Urinary bladder (tissue), 4 donors: ENCODE measurements around the gene RICTOR. TPM values are rescaled to one million over a fixed set of nuclear protein-coding genes. Genes with fewer than 3 reads are reported as not detected.
"Not testable (repeated sequence)": the region's sequence is repeated elsewhere in the genome, so short reads cannot be mapped to it uniquely, and the experiment has no call there.

Experiments
- DNase-seq: peaks from one replicate; pipeline ENCODE4 v3.0.0-alpha.2; 2015; ENCODE audit errors: extremely low spot score
- H3K27ac ChIP-seq: one replicate; pipeline ENCODE4 v1.5.1; 2013; ENCODE audit warnings: low read depth, mild to moderate bottlenecking, moderate library complexity
- H3K36me3 ChIP-seq: one replicate; pipeline ENCODE4 v1.6.1; 2013; ENCODE audit warnings: mild to moderate bottlenecking, moderate library complexity; ENCODE audit not compliant: insufficient read depth
- H3K4me1 ChIP-seq: one replicate; pipeline ENCODE4 v1.6.1; 2013; ENCODE audit warnings: mild to moderate bottlenecking, moderate library complexity; ENCODE audit not compliant: insufficient read depth
- H3K4me3 ChIP-seq: one replicate; pipeline ENCODE4 v1.5.1; 2013; ENCODE audit warnings: low read depth, low read length
- WGBS: extraction: QIAGEN DNeasy Blood & Tissue Kit; methylation state at CpG from one replicate; pipeline ENCODE4 v1.1.7; 2013; 5-methylcytosine and 5-hydroxymethylcytosine counted together
- polyA plus RNA-seq: library from polyadenylated mRNA; stranded (reverse); fragments of 200-250 nt; gene quantifications from one replicate; pipeline ENCODE4 v1.2.3, GENCODE V29; 2013
- total RNA-seq: library from RNA; depleted of rRNA; stranded (reverse); fragments of >200 nt; gene quantifications from one replicate; pipeline ENCODE4 v1.2.3, GENCODE V29; 2014
- donor health status: healthy with polysubstance abuse.
- donor health status: healthy.

The RICTOR gene
- total and polyA plus RNA-seq, 2 donors, result 6.3 to 122 TPM

GRCh38 chr5:38999037-38999436 lies 75.2 kb downstream of the RICTOR start:
- H3K36me3 ChIP-seq, result no peaks in the 10 kb centered on the region
- DNase-seq, result no peak
- WGBS, result 99% methylated on average over 2 of the region's 2 CpGs
- no peak overlapping the region for H3K27ac ChIP-seq
- H3K4me1 ChIP-seq, result no peaks in the 10 kb centered on the region
- H3K4me3 ChIP-seq, result no peak overlapping the region

- no peak for DNase-seq
- no peaks in the 10 kb centered on the region for H3K36me3 ChIP-seq
- H3K4me3 ChIP-seq, result no peak overlapping the region
- 67% methylated on average over 2 of the region's 2 CpGs for WGBS
- no peaks in the 10 kb centered on the region for H3K4me1 ChIP-seq
- no peak overlapping the region for H3K27ac ChIP-seq
Measured at GRCh38 chr5:38997591-38997990, 76.6 kb downstream of the RICTOR start.

- no peaks in the 10 kb centered on the region for H3K4me1 ChIP-seq
- no peaks in the 10 kb centered on the region for H3K36me3 ChIP-seq
- H3K27ac ChIP-seq, result no peak overlapping the region
- no peak overlapping the region for H3K4me3 ChIP-seq
- DNase-seq, result no peak
Measured at GRCh38 chr5:38996123-38996522, 78.1 kb downstream of the RICTOR start.

- Histone ChIP-seq H3K27ac (no peak overlapping the region), H3K36me3 (no peaks in the 10 kb centered on the region), H3K4me1 (no peaks in the 10 kb centered on the region), H3K4me3 (no peak overlapping the region)
- DNase-seq, result no peak
- WGBS, result 36% methylated on average over 5 of the region's 5 CpGs
Measured at GRCh38 chr5:38994324-38994927, 79.8 kb downstream of the RICTOR start.

- H3K4me1 ChIP-seq, H3K36me3 ChIP-seq, H3K4me3 ChIP-seq, DNase-seq, H3K27ac ChIP-seq: not testable (repeated sequence)
- 96% methylated on average over 13 of the region's 13 CpGs for WGBS
Measured at GRCh38 chr5:38989974-38990719, 84.1 kb downstream of the RICTOR start.

GRCh38 chr5:38985909-38986452 lies 88.2 kb downstream of the RICTOR start:
- Histone ChIP-seq H3K4me3 (no peak overlapping the region), H3K27ac (no peak overlapping the region), H3K36me3 (no peaks in the 10 kb centered on the region), H3K4me1 (no peaks in the 10 kb centered on the region)
- WGBS, result 94% methylated on average over 9 of the region's 9 CpGs
- no peak for DNase-seq

- 72% methylated on average over 2 of the region's 2 CpGs for WGBS
- DNase-seq, result no peak
- H3K4me1 ChIP-seq, result no peaks in the 10 kb centered on the region
- no peaks in the 10 kb centered on the region for H3K36me3 ChIP-seq
- no peak overlapping the region for H3K4me3 ChIP-seq
- H3K27ac ChIP-seq, result no peak overlapping the region
Measured at GRCh38 chr5:38979535-38979934, 94.7 kb downstream of the RICTOR start.

- Histone ChIP-seq H3K4me3 (no peak overlapping the region), H3K27ac (no peak overlapping the region), H3K36me3 (no peaks in the 10 kb centered on the region), H3K4me1 (no peaks in the 10 kb centered on the region)
- DNase-seq, result no peak
Measured at GRCh38 chr5:38978036-38978435, 96.2 kb downstream of the RICTOR start.

- WGBS, result 98% methylated on average over 5 of the region's 5 CpGs
- Histone ChIP-seq H3K36me3 (peaks cover 2% of the 10 kb centered on the region), H3K27ac (no peak overlapping the region), H3K4me1 (no peaks in the 10 kb centered on the region), H3K4me3 (no peak overlapping the region)
- DNase-seq, result no peak
Measured at GRCh38 chr5:38968665-38969064, 105.5 kb downstream of the RICTOR start.

GRCh38 chr5:38961691-38962090 lies 112.5 kb downstream of the RICTOR start:
- no peak overlapping the region for H3K4me3 ChIP-seq
- DNase-seq, result no peak
- 62% methylated on average over 2 of the region's 2 CpGs for WGBS
- H3K27ac ChIP-seq, result no peak overlapping the region
- peaks cover 1% of the 10 kb centered on the region for H3K36me3 ChIP-seq
- no peaks in the 10 kb centered on the region for H3K4me1 ChIP-seq

- DNase-seq, result no peak
- 94% methylated on average over 4 of the region's 4 CpGs for WGBS
- Histone ChIP-seq H3K4me3 (no peak overlapping the region), H3K4me1 (no peaks in the 10 kb centered on the region), H3K27ac (no peak overlapping the region), H3K36me3 (peaks cover 5% of the 10 kb centered on the region)
Measured at GRCh38 chr5:38953426-38954012, 120.7 kb downstream of the RICTOR start.

- Histone ChIP-seq H3K4me1 (no peaks in the 10 kb centered on the region), H3K36me3 (peaks cover 2% of the 10 kb centered on the region), H3K4me3 (no peak overlapping the region), H3K27ac (no peak overlapping the region)
- no peak for DNase-seq
Measured at GRCh38 chr5:38948501-38948900, 125.7 kb downstream of the RICTOR start.

- H3K4me3 ChIP-seq, result no peak overlapping the region
- 87% methylated on average over 4 of the region's 4 CpGs for WGBS
- peaks cover 3% of the 10 kb centered on the region for H3K36me3 ChIP-seq
- H3K27ac ChIP-seq, result no peak overlapping the region
- no peaks in the 10 kb centered on the region for H3K4me1 ChIP-seq
- DNase-seq, result no peak
Measured at GRCh38 chr5:38944282-38944681, 129.9 kb downstream of the RICTOR start.

- 97% methylated on average over 2 of the region's 2 CpGs for WGBS
- Histone ChIP-seq H3K4me1 (no peaks in the 10 kb centered on the region), H3K4me3 (no peak overlapping the region), H3K36me3 (peaks cover 5% of the 10 kb centered on the region), H3K27ac (no peak overlapping the region)
- no peak for DNase-seq
Measured at GRCh38 chr5:38941912-38942311, 132.3 kb downstream of the RICTOR start.
